KOPT-K1 (cell line): ENCODE measurements around the gene VPS54.
A peak's percentile ranks its signal among the peaks of the same experiment; 100 is the strongest.
"Not testable (repeated sequence)": the region's sequence is repeated elsewhere in the genome, so short reads cannot be mapped to it uniquely, and the experiment has no call there.

Experiments
- H3K27ac ChIP-seq: fragments of 200-600 bp; sonication (generic); 2 replicates; pipeline ENCODE4 v1.5.1; 2016; ENCODE audit warnings: antibody characterized with exemption, mild to moderate bottlenecking, low read depth, low read length; ENCODE audit not compliant: poor library complexity, severe bottlenecking
- H3K36me3 ChIP-seq: fragments of 200-600 bp; sonication (generic); 2 replicates; pipeline ENCODE4 v1.5.1; 2017; ENCODE audit warnings: antibody characterized with exemption, mild to moderate bottlenecking, low read length, moderate library complexity; ENCODE audit not compliant: insufficient read depth
- H3K9me3 ChIP-seq: fragments of 200-600 bp; sonication (generic); 2 replicates; pipeline ENCODE4 v1.5.1; 2017; ENCODE audit warnings: antibody characterized with exemption, low read length, mild to moderate bottlenecking; ENCODE audit not compliant: insufficient read depth, poor library complexity, severe bottlenecking

VPS54 gene

GRCh38 chr2:63992061-63992685 is 27.1 kb downstream of the VPS54 start:
- H3K36me3 ChIP-seq = no peaks in the 10 kb centered on the region
- H3K9me3 ChIP-seq = peaks cover 31% of the 10 kb centered on the region
- H3K27ac ChIP-seq = no peak overlapping the region

GRCh38 chr2:63991173-63991999 is 27.8 kb downstream of the VPS54 start:
- H3K9me3 ChIP-seq = peaks cover 26% of the 10 kb centered on the region
- H3K36me3 ChIP-seq, H3K27ac ChIP-seq: not testable (repeated sequence)

- no peaks in the 10 kb centered on the region for H3K36me3 ChIP-seq
- H3K9me3 ChIP-seq = peaks cover 26% of the 10 kb centered on the region
- H3K27ac ChIP-seq = no peak overlapping the region
Observed at GRCh38 chr2:63990072-63990471, 29.2 kb downstream of the VPS54 start.

GRCh38 chr2:63988842-63989436 is 30.3 kb downstream of the VPS54 start:
- H3K27ac ChIP-seq, H3K36me3 ChIP-seq: not testable (repeated sequence)
- H3K9me3 ChIP-seq = peaks cover 26% of the 10 kb centered on the region

DNA sequence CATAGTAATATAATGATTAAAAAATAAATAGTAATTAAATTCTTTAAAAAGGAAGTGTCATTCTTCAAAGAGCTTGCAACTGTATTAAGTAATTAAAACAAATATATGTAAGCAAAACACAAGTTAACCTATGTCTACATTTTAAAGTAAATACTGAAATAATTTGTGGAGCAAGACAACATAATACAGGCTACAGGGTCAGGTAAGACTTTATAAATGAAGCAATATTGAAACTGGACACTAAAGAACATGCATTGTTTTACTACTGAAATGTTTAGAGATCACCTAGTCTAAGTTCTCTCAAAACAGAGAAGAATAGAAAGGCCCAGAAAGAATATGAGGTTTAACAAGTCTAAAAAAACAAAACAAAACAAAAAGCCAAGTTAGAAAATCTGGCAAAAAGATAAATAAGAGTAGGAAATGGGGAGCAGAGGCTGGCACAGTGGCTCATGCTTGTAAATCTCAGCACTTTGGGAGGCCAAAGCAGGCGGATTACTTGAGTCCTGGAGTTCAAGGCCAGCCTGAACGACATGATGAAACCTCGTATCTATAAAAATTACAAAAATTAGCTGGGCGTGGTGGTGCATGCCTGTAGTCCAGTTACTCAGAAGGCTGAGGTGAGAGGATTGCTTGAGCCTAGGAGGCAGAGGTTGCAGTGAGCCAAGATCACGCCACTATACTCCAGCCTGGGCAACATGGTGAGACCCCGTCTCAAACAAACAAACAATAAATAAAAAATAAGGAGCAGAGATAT is 34.4 kb downstream of the VPS54 start:
- H3K27ac ChIP-seq = no peak overlapping the region
- peaks cover 13% of the 10 kb centered on the region for H3K9me3 ChIP-seq
- peaks cover 13% of the 10 kb centered on the region for H3K36me3 ChIP-seq

- Histone ChIP-seq H3K9me3 (peaks cover 6% of the 10 kb centered on the region), H3K27ac (no peak overlapping the region), H3K36me3 (peaks cover 16% of the 10 kb centered on the region)
Observed at GRCh38 chr2:63983986-63984605, 35.1 kb downstream of the VPS54 start.

- no peak overlapping the region for H3K27ac ChIP-seq
- no peaks in the 10 kb centered on the region for H3K9me3 ChIP-seq
- H3K36me3 ChIP-seq = peaks cover 16% of the 10 kb centered on the region
Observed at GRCh38 chr2:63982335-63982734, 36.9 kb downstream of the VPS54 start.

GRCh38 chr2:63981702-63982103 is 37.5 kb downstream of the VPS54 start:
- no peaks in the 10 kb centered on the region for H3K9me3 ChIP-seq
- no peak overlapping the region for H3K27ac ChIP-seq
- H3K36me3 ChIP-seq = peaks cover 16% of the 10 kb centered on the region

GRCh38 chr2:63980794-63981193 is 38.4 kb downstream of the VPS54 start:
- Histone ChIP-seq H3K27ac (no peak overlapping the region), H3K36me3 (peaks cover 21% of the 10 kb centered on the region), H3K9me3 (no peaks in the 10 kb centered on the region)

- Histone ChIP-seq H3K27ac (peak overlapping the region; percentile 89), H3K36me3 (peaks cover 39% of the 10 kb centered on the region), H3K9me3 (no peaks in the 10 kb centered on the region)
Observed at GRCh38 chr2:63977904-63978303, 41.3 kb downstream of the VPS54 start.

DNA sequence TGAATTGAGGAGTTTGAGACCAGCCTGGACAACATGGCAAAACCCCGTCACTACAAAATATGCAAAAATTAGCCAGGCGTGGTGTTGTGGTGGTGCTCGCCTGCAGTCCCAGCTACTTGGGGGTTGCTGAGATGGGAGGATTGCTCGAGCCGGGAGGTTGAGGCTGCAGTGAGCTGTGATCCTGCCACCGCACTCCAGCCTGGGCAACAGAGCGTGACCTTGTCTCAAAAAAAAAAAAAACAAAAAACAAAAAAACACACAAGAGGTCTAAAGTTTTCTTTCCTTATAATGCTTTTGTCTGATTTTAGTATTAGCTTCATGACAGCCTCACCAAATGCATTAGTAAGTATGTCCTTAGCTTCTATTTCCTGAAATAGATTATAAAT is 43.1 kb downstream of the VPS54 start:
- Histone ChIP-seq H3K27ac (peak overlapping the region; percentile 89), H3K36me3 (peaks cover 54% of the 10 kb centered on the region), H3K9me3 (no peaks in the 10 kb centered on the region)

DNA sequence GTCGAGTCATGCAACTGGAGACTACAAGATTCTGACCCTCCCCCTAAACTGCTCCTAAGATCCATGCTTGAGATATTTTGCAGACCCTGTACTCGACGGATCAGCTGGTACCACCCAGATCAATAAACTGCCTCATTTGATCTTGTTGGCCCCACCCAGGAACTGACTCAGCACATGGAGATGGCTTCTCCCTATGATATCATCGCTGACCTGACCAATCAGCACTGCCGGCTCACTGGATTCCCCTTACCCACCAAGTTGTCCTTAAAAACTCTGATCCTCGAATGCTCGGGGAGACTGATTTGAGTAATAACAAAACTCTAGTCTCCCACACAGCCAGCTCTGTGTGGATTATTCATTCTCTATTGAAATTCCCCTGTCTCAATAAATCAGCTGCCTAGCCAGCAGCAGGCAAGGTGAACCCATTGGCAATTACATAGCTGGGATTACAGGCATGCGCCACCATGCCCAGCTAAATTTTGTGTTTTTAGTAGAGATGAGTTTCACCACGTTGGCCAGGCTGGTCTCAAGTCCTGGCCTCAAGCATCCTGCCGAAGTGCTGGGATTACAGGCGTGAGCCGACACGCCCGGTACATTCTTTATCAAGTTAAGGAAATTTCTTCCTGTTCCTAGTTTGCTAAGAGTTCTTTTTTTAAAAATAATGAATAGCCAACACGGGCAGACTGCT is 43.6 kb downstream of the VPS54 start:
- peak overlapping the region; percentile 89 for H3K27ac ChIP-seq
- H3K36me3 ChIP-seq = peaks cover 54% of the 10 kb centered on the region
- no peaks in the 10 kb centered on the region for H3K9me3 ChIP-seq

DNA sequence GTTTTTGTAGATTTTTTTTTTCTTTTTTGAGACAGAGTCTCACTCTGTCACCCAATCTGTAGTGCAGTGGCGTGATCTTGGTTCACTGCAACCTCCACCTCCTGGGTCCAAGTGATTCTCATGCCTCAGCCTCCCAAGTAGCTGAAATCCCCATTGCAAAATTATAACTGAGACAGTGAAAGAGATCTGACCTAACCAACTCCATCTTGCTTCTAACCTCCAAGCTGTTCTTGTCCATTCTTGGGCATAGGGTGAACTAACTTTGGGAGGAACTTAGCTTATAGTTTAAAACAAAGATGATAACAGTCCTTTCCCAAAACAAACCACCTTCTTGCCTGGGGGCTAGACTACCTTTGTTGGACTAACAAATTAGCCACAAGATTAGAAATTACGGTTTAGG is 44.2 kb downstream of the VPS54 start:
- H3K9me3 ChIP-seq = not testable (repeated sequence)

GRCh38 chr2:63962186-63962585 is 57.0 kb downstream of the VPS54 start:
- Histone ChIP-seq H3K36me3 (peaks cover 47% of the 10 kb centered on the region), H3K9me3 (no peaks in the 10 kb centered on the region), H3K27ac (no peak overlapping the region)

More for the DNA sequence above, 44.2 kb downstream of the VPS54 start:
- peaks cover 52% of the 10 kb centered on the region for H3K36me3 ChIP-seq
- not testable (repeated sequence) for H3K27ac ChIP-seq
